ENCODE results near the gene OSBPL3.

Gene OSBPL3

GRCh38 chr7:24858108-24858977 is 121.6 kb downstream of the OSBPL3 start:
- DNase-seq: no peak

- no peak for DNase-seq
Measured at GRCh38 chr7:24857623-24858022, 122.4 kb downstream of the OSBPL3 start.

GRCh38 chr7:24854866-24855265 is 125.1 kb downstream of the OSBPL3 start:
- DNase-seq: no peak

- no peak for DNase-seq
Measured at GRCh38 chr7:24851786-24852185, 128.2 kb downstream of the OSBPL3 start.

- DNase-seq: no peak
Measured at GRCh38 chr7:24848878-24849277, 131.1 kb downstream of the OSBPL3 start.

GRCh38 chr7:24847754-24848153 is 132.2 kb downstream of the OSBPL3 start:
- DNase-seq: no peak

- DNase-seq: no peak
Measured at GRCh38 chr7:24843821-24844434, 136.1 kb downstream of the OSBPL3 start.

- peak; percentile 21 to 41 (median 23) for DNase-seq
Measured at GRCh38 chr7:24842449-24843241, 137.3 kb downstream of the OSBPL3 start.

- no peak for DNase-seq
Measured at GRCh38 chr7:24842029-24842428, 137.9 kb downstream of the OSBPL3 start.

- no peak for DNase-seq
Measured at GRCh38 chr7:24840563-24840962, 139.4 kb downstream of the OSBPL3 start.

- peak; percentile 56 to 61 (median 57) for DNase-seq
Measured at GRCh38 chr7:24836084-24836483, 143.9 kb downstream of the OSBPL3 start.

GRCh38 chr7:24835643-24836042 is 144.3 kb downstream of the OSBPL3 start:
- DNase-seq: no peak

- peak; percentile 54 to 69 (median 64) for DNase-seq
Measured at GRCh38 chr7:24834128-24834798, 145.7 kb downstream of the OSBPL3 start.

GRCh38 chr7:24833549-24833948 is 146.4 kb downstream of the OSBPL3 start:
- peak; percentile 77 to 89 (median 80) for DNase-seq

GRCh38 chr7:24831240-24831639 is 148.7 kb downstream of the OSBPL3 start:
- DNase-seq: peak; percentile 65 to 93 (median 88)

GRCh38 chr7:24830440-24831050 is 149.4 kb downstream of the OSBPL3 start:
- no peak for DNase-seq

GRCh38 chr7:24829787-24830186 is 150.2 kb downstream of the OSBPL3 start:
- no peak for DNase-seq

- DNase-seq: no peak
Measured at GRCh38 chr7:24828891-24829661, 150.9 kb downstream of the OSBPL3 start.

GRCh38 chr7:24827589-24827988 is 152.4 kb downstream of the OSBPL3 start:
- no peak for DNase-seq

- DNase-seq: no peak
Measured at GRCh38 chr7:24827027-24827426, 153.0 kb downstream of the OSBPL3 start.

GRCh38 chr7:24826662-24827020 is 153.3 kb downstream of the OSBPL3 start:
- DNase-seq: no peak
